GM10266 (cell line): ENCODE results near the gene SLC11A2.
"Not testable (repeated sequence)": the region's sequence is repeated elsewhere in the genome, so short reads cannot be mapped to it uniquely, and the experiment has no call there.

Experiments
- DNase-seq: peaks from one replicate; pipeline ENCODE4 v3.0.0; 2012; ENCODE audit errors: extremely low spot score
- CTCF ChIP-seq: IDR thresholded peaks from 2 replicates; pipeline ENCODE4 v1.5.1; 2012; ENCODE audit warnings: mild to moderate bottlenecking, low read depth; ENCODE audit not compliant: control insufficient read depth, insufficient read depth; ENCODE audit errors: missing control alignments

SLC11A2 gene

GRCh38 chr12:51017452-51017851 is 8.7 kb downstream of the SLC11A2 start:
- no peak for TF ChIP-seq CTCF
- no peak for DNase-seq

GRCh38 chr12:51014467-51014866 is 11.7 kb downstream of the SLC11A2 start:
- DNase-seq = not testable (repeated sequence)

- no peak for TF ChIP-seq CTCF
- no peak for DNase-seq
These were observed 12.7 kb downstream of the SLC11A2 start for GRCh38 chr12:51013441-51013840.

- no peak for TF ChIP-seq CTCF
- DNase-seq = no peak
These were observed 13.5 kb downstream of the SLC11A2 start for GRCh38 chr12:51012570-51013236.

- DNase-seq = no peak
- TF ChIP-seq CTCF = no peak
These were observed 14.2 kb downstream of the SLC11A2 start for GRCh38 chr12:51011955-51012354.

GRCh38 chr12:51009056-51009440 is 17.1 kb downstream of the SLC11A2 start:
- TF ChIP-seq CTCF = no peak
- DNase-seq = no peak

GRCh38 chr12:51008329-51009055 is 17.7 kb downstream of the SLC11A2 start:
- TF ChIP-seq CTCF = no peak
- DNase-seq = no peak
